Kasumi-1 (cell line): ENCODE measurements around the gene REX1BD.
A peak's percentile ranks its signal among the peaks of the same experiment; 100 is the strongest.
"Not testable (repeated sequence)": the region's sequence is repeated elsewhere in the genome, so short reads cannot be mapped to it uniquely, and the experiment has no call there.

Source experiments
- DNase-seq, 2 experiments: peaks; one replicate each; lab custom pipeline; 2025; lab: John Stamatoyannopoulos, UW

The REX1BD gene

DNA sequence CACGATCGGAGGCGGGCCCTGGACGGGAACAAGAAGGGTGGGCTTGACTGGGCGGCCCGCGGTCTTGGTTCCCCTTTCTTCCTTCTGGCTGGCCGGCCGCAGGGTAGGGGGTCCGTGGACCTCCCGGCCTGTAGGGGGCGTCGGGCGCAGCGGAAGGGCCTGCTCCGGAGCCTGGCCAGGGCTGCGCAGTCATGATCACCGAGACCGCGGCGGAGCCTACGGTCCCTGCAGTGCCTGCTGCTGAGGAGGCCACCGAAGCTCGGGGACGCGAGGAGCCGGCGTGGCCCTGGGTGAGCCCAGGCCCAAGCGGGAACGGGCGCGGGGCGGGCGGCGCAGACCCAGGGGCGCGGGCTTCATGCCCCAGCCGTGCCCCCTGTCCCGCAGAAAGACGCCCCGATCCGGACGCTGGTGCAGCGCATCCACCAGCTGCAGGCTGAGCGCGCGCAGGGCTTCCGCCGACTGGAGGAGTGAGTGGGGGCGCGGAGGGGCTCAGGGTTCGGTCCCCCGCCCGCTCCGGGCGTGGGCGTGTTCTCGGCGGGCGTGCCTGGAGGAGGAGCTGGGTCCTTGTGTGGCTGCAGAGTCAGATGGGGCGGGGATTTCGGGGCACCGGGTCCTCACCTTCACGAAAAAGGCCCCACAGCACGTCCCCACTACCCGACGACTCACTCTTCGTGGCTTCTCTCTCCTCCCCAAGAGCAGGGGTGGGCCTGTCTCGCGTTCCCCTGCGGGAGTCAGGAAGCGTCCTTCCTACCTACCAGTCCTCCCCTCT is at the start of gene REX1BD:
REX1BD (plus strand) TSS at position 188 of the 769 bp plus-strand sequence; CDS start at position 192, 4 bp downstream.
- peak; percentile 73 to 88 for DNase-seq

DNA sequence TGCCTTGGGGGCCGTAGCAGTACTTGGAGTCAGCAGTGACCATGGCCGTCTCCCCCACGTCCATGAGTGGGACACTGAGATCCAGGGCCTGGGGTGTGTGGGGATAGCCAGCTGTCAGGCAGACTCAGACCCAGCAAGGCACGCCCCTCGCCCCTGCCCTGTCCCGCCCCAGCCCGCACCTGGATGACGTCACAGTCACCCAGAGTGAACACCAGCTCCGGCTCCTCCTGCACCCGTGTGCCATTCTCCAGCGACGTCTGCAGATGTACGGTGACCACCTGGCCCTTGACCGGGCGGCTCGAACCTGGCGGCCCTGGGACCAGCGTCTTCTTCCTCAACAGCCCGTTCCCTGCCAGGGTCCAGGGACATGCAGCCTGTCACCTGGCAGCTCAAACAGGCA is 49.2 kb upstream of the REX1BD start:
- DNase-seq = no peak

DNA sequence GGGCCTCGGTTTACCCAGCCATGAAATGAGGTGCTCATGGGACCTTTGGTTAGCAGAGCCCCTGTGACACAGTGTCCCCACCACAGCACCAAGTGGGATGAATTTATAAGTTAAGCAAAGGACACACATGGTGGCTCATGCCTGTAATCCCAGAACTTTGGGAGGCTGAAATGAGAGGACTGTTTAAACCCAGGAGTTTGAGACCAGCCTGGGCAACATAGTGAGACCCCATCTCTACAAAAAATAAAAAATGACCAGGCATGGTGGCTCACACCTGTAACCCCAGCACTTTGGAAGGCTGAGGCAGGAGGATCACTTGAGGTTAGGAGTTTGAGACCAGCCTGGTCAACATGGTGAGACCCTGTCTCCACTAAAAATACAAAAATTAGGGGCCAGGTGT is 48.4 kb upstream of the REX1BD start:
- DNase-seq = not testable (repeated sequence)

GRCh38 chr19:18541258-18541991 is 47.2 kb upstream of the REX1BD start:
- no peak for DNase-seq

- no peak for DNase-seq
These were observed 46.3 kb upstream of the REX1BD start for GRCh38 chr19:18541992-18542940.

GRCh38 chr19:18542941-18543813 is 45.4 kb upstream of the REX1BD start, which contains the start of gene FKBP8:
FKBP8 (minus strand) TSS chr19:18543573; CDS start chr19:18541970, 1,603 bp downstream.
- DNase-seq = peak; percentile 79 to 84

DNA sequence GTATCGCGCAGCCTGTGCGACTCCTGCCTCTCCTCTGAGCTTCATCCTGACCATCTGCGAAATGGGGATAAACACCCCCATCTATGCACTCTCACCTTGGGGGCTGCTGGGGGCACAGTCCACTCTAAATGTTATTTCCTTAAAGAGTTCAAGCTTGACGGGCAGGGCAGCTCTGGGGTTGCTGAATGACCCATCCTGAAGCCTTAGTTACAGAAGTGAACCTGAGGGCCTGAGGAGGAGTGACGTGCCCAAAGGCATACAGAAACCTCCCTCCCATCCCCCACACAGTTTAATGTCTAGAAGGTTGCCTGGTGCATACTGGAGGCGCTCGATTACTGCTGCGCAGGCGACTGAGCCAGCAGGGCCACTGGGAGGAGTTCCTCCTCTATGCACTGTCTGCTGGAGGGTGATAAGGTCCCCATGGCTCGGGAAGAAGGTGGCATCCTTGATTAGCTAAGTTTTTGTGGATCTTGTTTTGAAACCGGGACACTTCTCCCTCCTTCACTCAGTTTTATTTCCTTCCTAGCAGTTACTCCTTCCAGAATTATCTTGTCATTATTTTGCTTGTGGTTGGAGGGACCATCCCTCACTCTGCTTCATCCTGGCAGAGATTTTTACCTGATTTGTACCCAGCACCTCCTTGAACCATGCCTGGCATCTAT is 44.7 kb upstream of the REX1BD start:
- peak; percentile 92 to 93 for DNase-seq

- no peak for DNase-seq
These were observed 37.0 kb upstream of the REX1BD start for GRCh38 chr19:18551631-18552030.

DNA sequence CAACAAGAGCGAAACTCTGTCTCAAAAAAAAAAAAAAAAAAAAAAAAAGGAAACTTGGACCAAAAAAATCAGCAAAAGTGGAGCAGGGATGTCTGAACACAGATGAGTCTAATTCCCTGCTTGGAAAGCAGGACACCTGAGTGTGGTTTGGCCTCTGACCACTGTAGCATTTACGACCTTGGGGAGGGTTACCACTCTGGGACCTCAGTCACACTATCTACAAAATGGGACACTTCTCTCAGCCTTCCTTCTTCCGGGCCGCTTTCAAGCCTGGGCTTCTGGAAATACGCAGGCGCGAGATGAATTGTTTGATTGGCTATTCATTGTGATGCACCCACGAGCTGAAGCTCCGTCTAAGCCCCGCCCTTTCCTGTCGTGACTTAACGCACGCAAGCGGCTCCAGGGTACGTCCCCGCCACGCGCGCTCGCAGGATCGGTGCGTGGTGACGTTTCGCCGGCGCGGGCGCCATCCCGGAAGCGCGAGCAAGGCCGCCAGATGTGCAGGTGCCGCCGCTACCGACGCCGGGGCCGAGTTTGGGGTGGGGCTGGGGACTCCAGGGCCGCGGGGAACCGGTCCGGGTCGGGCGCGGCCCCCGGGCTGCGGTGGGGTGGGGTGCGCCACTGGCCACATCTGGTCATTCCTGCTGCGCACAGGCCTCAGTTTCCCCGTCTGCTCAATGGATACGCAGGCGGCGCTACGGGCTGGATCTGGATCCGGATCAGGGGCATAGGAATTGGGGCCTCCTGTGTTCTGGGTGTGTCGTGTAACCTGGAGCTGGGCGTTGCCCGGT is 31.0 kb upstream of the REX1BD start, which contains the start of gene KXD1:
KXD1 (plus strand) TSS at position 460 of the 791 bp plus-strand sequence. CDS start 4,187 bp downstream, outside the sequence.
- DNase-seq = peak; percentile 98 to 99

DNA sequence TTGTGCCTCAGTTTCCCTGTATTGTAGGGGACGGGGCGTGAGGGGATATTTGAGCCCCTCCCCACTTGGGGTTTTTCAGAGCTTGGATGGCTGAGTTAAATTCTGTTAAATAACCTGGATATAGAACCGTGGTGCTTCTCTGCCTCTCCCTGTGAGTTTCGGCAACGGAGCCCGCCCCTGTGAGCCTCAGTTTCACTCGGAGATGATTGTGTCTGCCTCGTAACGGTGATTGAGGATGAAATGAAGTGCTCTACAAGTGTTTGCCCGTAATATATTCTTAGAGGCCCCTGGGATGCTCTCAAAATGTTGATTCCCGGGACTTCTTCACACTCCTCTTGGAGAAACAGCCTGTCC is 30.4 kb upstream of the REX1BD start:
- DNase-seq = no peak

DNA sequence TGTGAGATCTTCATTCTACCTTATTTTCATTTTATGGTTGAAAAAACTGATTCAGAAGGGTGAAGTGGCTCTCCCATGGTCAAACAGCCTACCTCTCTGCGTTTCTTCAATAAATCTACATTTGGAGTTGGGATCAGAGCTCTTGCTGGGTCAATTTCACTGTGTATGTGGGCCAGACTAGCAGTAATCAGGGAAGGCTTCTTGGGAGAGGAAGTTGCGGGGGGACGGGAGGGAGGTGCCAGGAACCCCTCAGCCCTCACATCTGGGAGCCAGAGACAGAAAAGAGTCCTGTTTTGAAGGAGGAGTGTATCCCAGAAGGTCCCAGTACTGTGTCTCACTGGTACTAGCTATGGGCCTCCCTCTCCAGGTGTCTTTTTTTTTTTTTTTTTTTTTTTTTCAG is 30.0 kb upstream of the REX1BD start:
- DNase-seq = no peak

- DNase-seq = no peak
These were observed 28.9 kb upstream of the REX1BD start for GRCh38 chr19:18559685-18560084.

- no peak for DNase-seq
These were observed 26.5 kb upstream of the REX1BD start for GRCh38 chr19:18562086-18562485.

DNA sequence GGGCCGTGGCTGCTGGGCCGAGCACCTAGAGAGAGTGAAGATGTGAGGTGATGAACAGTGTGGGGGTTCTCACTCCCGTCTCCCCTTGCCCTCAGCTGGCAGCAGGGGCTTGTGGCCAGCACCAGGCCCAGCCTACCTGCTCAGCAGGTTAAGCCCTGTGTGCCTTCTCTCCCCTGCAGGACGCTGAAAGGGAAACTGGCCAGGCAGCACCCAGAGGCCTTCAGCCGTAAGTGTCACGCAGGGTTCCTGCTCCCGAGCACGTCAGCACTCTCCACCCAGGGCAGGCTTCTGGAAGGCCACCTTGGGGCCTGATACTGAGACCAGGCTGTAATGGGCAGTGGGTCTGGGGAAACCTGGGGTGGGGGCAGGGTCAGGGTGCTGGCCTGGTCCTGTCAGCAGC is 21.6 kb upstream of the REX1BD start:
- no peak for DNase-seq

- no peak for DNase-seq
These were observed 20.2 kb upstream of the REX1BD start for GRCh38 chr19:18568367-18568766.

- peak; percentile 95 to 97 for DNase-seq
These were observed 16.8 kb upstream of the REX1BD start, which contains the start of gene UBA52 for GRCh38 chr19:18571564-18572344. UBA52 (plus strand) TSS chr19:18571857; CDS start chr19:18573301, 1,444 bp downstream.

GRCh38 chr19:18574691-18575291 is 13.8 kb upstream of the REX1BD start:
- DNase-seq = no peak

DNA sequence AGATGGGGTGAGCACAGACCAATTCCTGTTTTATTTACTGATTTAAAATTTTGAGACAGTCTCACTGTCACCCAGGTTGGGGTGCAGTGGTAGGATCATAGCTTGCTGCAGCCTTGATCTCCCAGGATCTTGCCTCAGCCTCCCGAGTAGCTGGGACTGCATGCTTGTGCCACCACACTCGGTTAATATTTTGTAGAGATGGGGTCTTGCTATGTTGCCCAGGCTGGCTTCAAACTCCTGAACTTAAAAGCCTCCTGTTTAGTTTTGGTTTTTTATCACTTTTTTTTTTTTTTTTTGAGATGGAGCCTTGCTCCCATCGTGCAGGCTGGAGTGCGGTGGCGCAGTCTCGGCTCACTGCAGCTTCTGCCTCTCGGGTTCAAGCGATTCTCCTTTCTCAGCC is 12.2 kb upstream of the REX1BD start:
- no peak for DNase-seq
